NCI-H345 (cell line): ENCODE measurements around the gene DIAPH3.
A peak's percentile ranks its signal among the peaks of the same experiment; 100 is the strongest.

ENCODE experiments used
- DNase-seq: peaks from one replicate; lab custom pipeline; 2025; lab: John Stamatoyannopoulos, UW

DIAPH3 gene

GRCh38 chr13:60152114-60152513 lies 11.6 kb downstream of the DIAPH3 start:
- DNase-seq = no peak

GRCh38 chr13:60150538-60150937 lies 13.2 kb downstream of the DIAPH3 start:
- DNase-seq = no peak

GRCh38 chr13:60148918-60149317 lies 14.8 kb downstream of the DIAPH3 start:
- no peak for DNase-seq

- DNase-seq = no peak
Measured at GRCh38 chr13:60147361-60147760, 16.4 kb downstream of the DIAPH3 start.

- DNase-seq = no peak
Measured at GRCh38 chr13:60146471-60146870, 17.3 kb downstream of the DIAPH3 start.

GRCh38 chr13:60143775-60144174 lies 20.0 kb downstream of the DIAPH3 start:
- DNase-seq = peak; percentile 55

- DNase-seq = no peak
Measured at GRCh38 chr13:60139272-60139671, 24.5 kb downstream of the DIAPH3 start.

GRCh38 chr13:60138674-60139073 lies 25.1 kb downstream of the DIAPH3 start:
- no peak for DNase-seq

GRCh38 chr13:60137911-60138560 lies 25.7 kb downstream of the DIAPH3 start:
- DNase-seq = no peak

- DNase-seq = no peak
Measured at GRCh38 chr13:60135344-60135743, 28.4 kb downstream of the DIAPH3 start.

- no peak for DNase-seq
Measured at GRCh38 chr13:60134376-60134775, 29.4 kb downstream of the DIAPH3 start.

GRCh38 chr13:60121337-60121687 lies 42.4 kb downstream of the DIAPH3 start:
- DNase-seq = no peak

- DNase-seq = no peak
Measured at GRCh38 chr13:60120617-60121336, 43.0 kb downstream of the DIAPH3 start.

GRCh38 chr13:60118696-60119400 lies 44.9 kb downstream of the DIAPH3 start:
- no peak for DNase-seq

- DNase-seq = no peak
Measured at GRCh38 chr13:60114499-60115028, 49.2 kb downstream of the DIAPH3 start.

- no peak for DNase-seq
Measured at GRCh38 chr13:60112771-60113170, 51.0 kb downstream of the DIAPH3 start.

- no peak for DNase-seq
Measured at GRCh38 chr13:60111691-60112090, 52.0 kb downstream of the DIAPH3 start.

GRCh38 chr13:60109285-60109684 lies 54.4 kb downstream of the DIAPH3 start:
- no peak for DNase-seq

GRCh38 chr13:60108589-60108988 lies 55.1 kb downstream of the DIAPH3 start:
- no peak for DNase-seq

GRCh38 chr13:60099631-60100420 lies 63.9 kb downstream of the DIAPH3 start:
- DNase-seq = no peak

GRCh38 chr13:60095300-60095699 lies 68.4 kb downstream of the DIAPH3 start:
- no peak for DNase-seq
